NCI-H1417 (cell line): ENCODE data around the gene SCRT2.
"Not testable (repeated sequence)": the region's sequence is repeated elsewhere in the genome, so short reads cannot be mapped to it uniquely, and the experiment has no call there.

Experiments used
- DNase-seq, 3 experiments: peaks; one replicate each; lab custom pipeline; 2025; lab: John Stamatoyannopoulos, UW

Gene SCRT2

GRCh38 chr20:675453-676314, at the start of gene SCRT2:
SCRT2 (minus strand) TSS chr20:675802; CDS start chr20:675601, 201 bp downstream.
- peak in 2 of 3 experiments; percentile 60 to 72 for DNase-seq

GRCh38 chr20:724797-725196, 49.2 kb upstream of the SCRT2 start:
- DNase-seq = not testable (repeated sequence)

DNA sequence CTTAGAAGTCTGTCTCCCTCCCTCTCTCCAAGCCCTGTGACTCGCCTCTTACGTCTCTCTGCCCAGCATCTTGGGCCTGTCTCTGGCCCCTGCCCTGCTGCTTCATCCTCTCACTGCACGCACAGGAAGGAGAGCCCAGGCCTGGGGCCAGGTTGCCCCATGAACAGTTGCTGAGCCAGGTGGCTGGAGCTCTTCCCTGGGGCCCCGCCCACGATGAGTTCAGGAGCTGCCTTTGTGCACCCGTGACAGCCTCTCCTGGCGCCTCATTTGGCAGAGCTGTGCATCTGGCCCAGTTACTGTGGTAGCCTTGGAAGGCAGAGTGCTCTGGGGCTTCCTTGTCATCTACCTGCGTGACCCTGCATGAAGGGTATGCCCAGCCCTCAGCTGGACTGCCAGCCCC, 48.2 kb upstream of the SCRT2 start:
- peak in 1 of 3 experiments; percentile 31 for DNase-seq

GRCh38 chr20:722822-723644, 47.4 kb upstream of the SCRT2 start:
- DNase-seq = no peak

GRCh38 chr20:721876-722275, 46.3 kb upstream of the SCRT2 start:
- DNase-seq = no peak

DNA sequence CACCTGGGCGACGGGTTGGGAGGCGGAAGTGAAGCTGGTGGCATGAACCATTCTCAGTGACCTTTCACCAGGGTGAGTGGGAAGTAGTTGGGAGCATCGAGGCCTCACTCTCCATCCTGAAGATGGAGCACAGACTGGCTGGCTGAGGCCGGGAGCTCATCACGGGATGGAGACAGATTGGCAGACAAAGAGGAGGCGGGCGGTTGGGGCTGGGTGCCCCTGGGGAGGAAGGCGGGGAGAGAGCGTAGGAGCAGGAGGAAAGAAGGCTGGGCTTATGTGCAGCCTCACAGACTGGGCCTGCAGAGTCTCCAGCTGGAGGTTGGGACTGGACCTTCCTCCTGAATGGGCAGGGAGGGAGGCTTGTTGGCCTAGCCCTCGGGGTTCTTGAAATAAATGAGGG, 44.2 kb upstream of the SCRT2 start:
- DNase-seq = no peak

- DNase-seq = no peak
These were observed 43.5 kb upstream of the SCRT2 start for GRCh38 chr20:719068-719467.

DNA sequence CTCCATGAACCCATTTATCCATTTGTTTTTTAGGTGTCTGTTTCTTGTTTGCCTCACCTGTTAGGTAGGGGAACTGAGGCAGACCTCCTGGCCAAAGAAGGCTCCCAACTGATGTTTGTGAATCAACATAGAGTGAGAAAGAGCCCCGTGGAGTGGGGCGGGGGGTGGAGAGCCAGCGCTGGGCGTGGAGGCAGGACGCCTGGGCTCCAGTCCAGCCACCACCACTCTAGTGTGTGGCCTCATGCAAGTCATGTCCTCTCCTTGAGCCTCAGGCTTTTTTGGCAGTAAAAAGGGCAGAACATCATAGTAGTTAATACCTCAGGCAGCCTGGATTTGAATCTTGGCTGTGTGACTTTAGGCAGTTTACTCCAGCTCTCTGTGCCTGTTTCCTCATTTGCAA, 42.2 kb upstream of the SCRT2 start:
- DNase-seq = no peak

- no peak for DNase-seq
These were observed 41.7 kb upstream of the SCRT2 start for GRCh38 chr20:717271-717670.

GRCh38 chr20:714453-714852, 38.9 kb upstream of the SCRT2 start:
- no peak for DNase-seq

DNA sequence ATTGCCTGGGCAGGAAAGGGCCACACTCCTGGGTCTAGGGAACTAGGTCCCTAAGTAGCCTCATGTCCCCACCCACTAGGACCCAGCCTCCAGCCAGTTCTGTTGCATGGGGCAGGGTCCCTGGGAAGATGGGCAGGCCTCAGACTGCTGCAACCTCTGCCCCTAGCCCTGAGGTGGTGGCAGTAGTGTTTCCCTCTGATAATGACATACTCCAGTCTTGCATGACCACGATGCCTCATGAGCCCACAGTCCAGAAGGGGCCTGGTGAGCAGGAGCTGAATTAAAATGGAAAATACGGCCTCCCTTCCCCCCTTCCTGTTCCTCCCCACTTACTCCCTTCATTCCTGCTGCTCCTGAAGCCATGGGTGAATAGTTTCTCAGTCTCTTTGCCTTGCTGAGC, 36.0 kb upstream of the SCRT2 start:
- no peak for DNase-seq

DNA sequence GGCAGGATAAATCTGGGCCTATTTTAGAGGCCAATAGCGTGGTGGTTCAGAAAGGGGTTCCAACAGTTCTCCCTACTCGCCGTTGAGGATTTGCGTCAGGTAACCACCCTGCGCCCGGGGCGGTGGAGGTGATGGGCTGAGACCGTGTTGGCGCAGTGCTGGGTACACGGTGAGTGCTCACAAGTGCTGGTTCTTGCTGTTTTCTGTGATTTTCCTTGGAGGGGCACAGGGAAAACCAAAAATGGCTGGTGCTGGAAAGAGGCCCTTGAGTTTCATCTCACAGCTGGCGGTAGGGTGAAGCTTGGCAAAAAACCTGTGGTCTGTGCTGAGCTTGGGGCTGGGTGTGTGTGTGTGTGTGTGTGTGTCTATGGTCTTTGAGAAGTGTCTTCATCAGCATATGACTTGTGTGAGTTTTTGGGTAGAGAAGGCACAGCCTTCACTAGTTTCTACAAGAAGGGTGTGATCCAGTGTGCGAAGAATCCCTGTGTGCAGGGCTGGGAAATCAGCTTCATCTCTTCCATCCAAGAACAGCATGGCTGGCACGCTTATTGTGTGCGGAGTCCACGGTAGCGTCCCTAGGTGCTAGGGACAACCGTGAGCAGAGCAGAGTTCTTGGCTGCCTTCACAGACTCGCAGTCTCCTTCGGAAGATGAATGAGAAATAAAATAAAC, 35.3 kb upstream of the SCRT2 start:
- DNase-seq = no peak

DNA sequence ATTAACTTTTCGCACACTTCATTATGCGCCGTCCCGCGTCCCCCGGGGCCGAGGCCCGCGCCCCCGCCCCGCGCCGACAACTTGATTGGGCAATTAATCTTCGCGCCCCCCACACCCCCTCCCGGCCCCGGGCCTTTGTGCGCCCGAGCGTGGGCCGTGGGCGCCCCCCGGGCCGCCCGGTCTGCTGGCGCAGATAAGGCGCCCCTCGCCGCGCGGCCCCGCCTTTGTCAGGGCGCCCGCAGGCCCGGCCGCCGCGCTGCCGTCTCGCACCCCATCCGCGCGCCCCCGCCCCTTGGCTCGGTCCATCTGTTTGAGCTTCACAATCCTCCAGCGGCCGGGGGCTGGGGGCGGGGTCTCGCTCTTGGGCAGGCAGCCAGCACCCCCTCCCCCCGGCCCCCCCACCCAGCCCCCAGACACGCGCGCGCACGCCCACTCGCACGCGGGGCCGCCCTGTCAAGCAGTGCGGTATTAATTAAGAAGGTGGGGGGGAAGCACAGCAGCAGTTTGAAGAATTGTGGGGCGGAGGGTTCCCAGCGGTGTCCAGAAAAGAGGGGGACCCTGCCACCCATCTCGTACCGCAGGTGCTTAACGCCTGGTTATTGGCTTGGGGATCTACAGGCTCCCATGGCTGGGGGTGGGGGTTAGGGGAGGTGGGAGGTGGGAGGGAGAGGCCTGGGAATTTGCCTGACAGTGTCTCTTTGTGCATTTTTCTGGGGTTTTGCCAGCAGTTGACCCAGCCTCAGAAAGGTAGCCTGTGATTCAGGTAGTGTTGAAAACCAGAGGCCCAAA, 34.6 kb upstream of the SCRT2 start:
- peak in 2 of 3 experiments; percentile 26 to 41 for DNase-seq

DNA sequence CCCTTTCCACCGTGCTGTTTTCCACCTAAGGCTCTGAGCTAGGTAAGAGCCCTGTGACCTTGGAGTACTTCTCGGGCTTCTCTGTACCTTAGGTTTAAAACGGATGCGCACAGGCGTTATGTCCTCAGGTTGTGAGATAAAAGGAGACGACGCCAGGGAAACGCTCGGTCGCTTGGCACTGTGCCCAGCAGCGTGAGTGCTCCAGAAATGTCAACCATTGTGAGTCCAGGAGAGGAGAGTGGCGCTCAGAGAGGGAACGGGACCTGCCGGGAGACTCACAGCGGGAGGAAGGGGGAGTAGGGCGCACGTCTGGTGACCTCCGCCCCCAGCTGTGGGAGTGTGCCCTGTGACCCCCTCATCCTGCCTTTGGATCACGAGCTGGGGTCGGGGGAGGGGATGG, 33.8 kb upstream of the SCRT2 start:
- DNase-seq = peak; percentile 29 to 82 (median 38)

DNA sequence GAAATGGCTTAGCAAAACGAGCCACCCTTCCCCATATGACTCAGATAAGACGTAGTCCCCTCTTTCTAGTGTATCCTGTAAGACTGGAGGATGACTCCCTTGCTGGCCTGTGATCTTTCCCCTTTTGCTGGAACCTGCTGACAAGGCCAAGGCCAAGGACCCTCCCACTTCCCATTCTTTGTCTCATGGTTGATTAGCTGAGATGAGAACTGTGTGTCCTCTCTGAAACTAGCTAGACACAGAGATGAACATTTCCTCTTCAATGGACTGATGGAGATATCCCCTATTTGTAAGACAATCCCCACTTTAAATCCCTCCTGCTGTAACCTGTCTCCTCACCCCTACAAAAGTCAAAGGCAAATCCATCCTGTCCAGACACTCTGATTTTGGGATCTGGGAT, 33.4 kb upstream of the SCRT2 start:
- no peak for DNase-seq

- DNase-seq = no peak
These were observed 32.0 kb upstream of the SCRT2 start for GRCh38 chr20:707451-708110.

DNA sequence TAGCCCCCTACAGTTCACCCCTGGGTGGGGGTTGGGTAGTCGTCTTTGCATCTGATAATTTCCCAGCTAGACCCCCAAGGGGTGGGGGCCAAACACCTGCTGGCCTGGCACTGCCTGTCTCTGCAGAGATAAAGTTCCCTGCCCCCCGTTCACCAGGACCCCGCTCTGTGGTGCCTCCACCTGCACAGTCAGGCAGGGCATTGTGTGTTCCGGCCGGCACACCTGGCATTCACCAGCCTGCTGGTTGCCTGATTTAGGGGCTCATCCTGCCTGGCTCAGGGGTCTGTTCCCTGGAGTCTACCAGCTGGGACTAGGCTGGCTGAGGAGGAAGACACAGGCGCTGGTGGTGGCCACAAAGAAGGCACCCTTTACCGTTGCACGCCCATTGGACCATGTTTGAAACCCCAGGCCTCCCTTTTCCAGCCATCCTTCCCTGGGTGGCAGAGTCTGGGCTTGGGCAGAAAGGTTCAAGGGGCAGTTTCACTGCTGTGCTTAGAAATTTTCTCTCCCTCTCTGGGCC, 30.8 kb upstream of the SCRT2 start:
- no peak for DNase-seq

DNA sequence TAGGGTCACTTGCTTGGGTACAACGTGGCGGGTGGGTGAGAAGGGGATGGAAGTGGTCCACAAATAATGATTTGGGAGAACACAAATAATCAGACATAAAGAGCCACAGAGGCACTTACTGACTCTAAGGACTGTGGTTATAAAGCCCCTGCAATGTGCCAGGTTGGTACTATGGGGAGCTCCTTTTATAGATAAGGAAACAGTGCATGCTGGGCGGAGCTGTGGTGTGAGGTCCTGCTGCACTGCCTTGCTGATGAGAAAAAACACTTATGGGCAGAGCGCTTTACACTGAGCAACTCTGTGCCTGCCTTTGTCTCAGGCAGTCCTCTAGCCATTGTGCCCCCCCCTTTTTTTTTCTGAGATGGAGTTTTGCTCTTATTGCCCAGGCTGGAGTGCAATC, 29.1 kb upstream of the SCRT2 start:
- DNase-seq = no peak

DNA sequence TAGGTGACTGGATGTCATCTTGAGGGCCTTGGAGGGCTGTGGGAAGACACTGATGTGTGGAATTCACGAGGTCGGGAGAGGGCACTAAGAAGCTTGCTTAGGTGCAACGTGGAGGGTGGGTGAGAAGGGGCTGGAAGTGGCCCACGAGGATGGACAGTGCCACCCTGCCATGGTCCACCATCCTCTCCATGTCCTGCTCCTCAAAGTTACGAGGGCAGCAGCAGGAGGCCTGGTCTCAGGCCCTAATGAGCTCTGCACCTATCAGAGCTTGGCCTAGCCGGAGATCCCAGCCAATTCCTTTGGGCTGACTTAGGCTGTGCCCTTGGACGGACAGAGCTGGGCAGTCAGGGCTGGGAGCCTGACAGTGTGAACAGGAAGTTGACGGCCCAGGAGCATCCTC, 27.8 kb upstream of the SCRT2 start:
- DNase-seq = no peak

DNA sequence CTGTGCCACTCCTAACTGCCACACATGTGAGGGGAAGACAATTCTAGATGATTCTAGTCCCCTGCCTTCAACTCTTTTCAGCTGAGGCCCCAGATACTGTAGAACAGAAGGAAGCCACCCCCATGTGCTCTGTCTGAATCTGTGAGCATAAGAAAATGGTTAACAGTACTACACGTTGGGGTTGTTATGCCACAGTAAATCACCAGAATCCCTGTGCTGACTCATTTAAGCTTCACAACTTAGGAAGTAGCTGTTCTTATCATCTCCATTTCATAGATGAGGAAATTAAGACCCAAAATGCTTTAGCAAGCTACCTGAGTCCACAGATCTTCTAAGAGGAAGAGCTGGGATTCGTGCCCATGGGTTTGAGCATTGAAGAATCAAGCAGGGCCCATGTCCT, 27.4 kb upstream of the SCRT2 start:
- no peak for DNase-seq
